Measurements from ENCODE around the gene GPR176. TPM values are rescaled to one million over a fixed set of nuclear protein-coding genes. Genes with fewer than 3 reads are reported as not detected.
"Not testable (repeated sequence)": the region's sequence is repeated elsewhere in the genome, so short reads cannot be mapped to it uniquely, and the experiment has no call there.

GPR176 gene
- total RNA-seq, 1 experiment from 2014 or later = 107 TPM

GRCh38 chr15:39935241-39935640 lies 15.2 kb upstream of the GPR176 start:
- no peak for DNase-seq (ENCODE audit: low read depth)

GRCh38 chr15:39934397-39935071 lies 14.5 kb upstream of the GPR176 start:
- DNase-seq (ENCODE audit: low read depth) = no peak

- DNase-seq (ENCODE audit: low read depth) = no peak
These were observed 11.5 kb upstream of the GPR176 start for GRCh38 chr15:39931615-39932014.

GRCh38 chr15:39926526-39926925 lies 6.5 kb upstream of the GPR176 start:
- no peak for DNase-seq (ENCODE audit: low read depth)

- peak; percentile 64 for DNase-seq (ENCODE audit: low read depth)
These were observed 5.2 kb upstream of the GPR176 start for GRCh38 chr15:39925112-39925842.

- no peak for DNase-seq (ENCODE audit: low read depth)
These were observed 4.4 kb upstream of the GPR176 start for GRCh38 chr15:39924437-39924836.

- no peak for DNase-seq (ENCODE audit: low read depth)
These were observed 2.5 kb upstream of the GPR176 start for GRCh38 chr15:39922462-39923092.

- DNase-seq (ENCODE audit: low read depth) = no peak
These were observed 1.2 kb upstream of the GPR176 start for GRCh38 chr15:39921274-39921638.

GRCh38 chr15:39920510-39921273 lies 626 bp upstream of the GPR176 start:
- peak; percentile 78 for DNase-seq (ENCODE audit: low read depth)

- peak; percentile 30 for DNase-seq (ENCODE audit: low read depth)
These were observed 687 bp downstream of the GPR176 start for GRCh38 chr15:39919411-39919747.

GRCh38 chr15:39918688-39919385 lies 1.2 kb downstream of the GPR176 start:
- DNase-seq (ENCODE audit: low read depth) = peak; percentile 87

- no peak for DNase-seq (ENCODE audit: low read depth)
These were observed 5.1 kb downstream of the GPR176 start for GRCh38 chr15:39914977-39915376.

GRCh38 chr15:39909007-39909406 lies 11.1 kb downstream of the GPR176 start:
- DNase-seq (ENCODE audit: low read depth) = no peak

GRCh38 chr15:39908186-39908585 lies 11.9 kb downstream of the GPR176 start:
- DNase-seq (ENCODE audit: low read depth) = peak; percentile 82

GRCh38 chr15:39907216-39907615 lies 12.8 kb downstream of the GPR176 start:
- no peak for DNase-seq (ENCODE audit: low read depth)

GRCh38 chr15:39904115-39904514 lies 16.0 kb downstream of the GPR176 start:
- no peak for DNase-seq (ENCODE audit: low read depth)

- no peak for DNase-seq (ENCODE audit: low read depth)
These were observed 21.7 kb downstream of the GPR176 start for GRCh38 chr15:39898317-39898716.

GRCh38 chr15:39896846-39897245 lies 23.2 kb downstream of the GPR176 start:
- no peak for DNase-seq (ENCODE audit: low read depth)

GRCh38 chr15:39896101-39896500 lies 24.0 kb downstream of the GPR176 start:
- peak; percentile 13 for DNase-seq (ENCODE audit: low read depth)

- DNase-seq (ENCODE audit: low read depth) = not testable (repeated sequence)
These were observed 27.0 kb downstream of the GPR176 start for GRCh38 chr15:39893051-39893450.

GRCh38 chr15:39892418-39892817 lies 27.6 kb downstream of the GPR176 start:
- DNase-seq (ENCODE audit: low read depth) = no peak

GRCh38 chr15:39890621-39891020 lies 29.4 kb downstream of the GPR176 start:
- DNase-seq (ENCODE audit: low read depth) = no peak
